Lower leg skin (tissue), 3 donors: ENCODE data around the gene UNC45A.

ENCODE experiments used
- POLR2A ChIP-seq, 2 donors: fragments of 450-650 bp; IDR thresholded peaks; one replicate each; pipeline ENCODE4 v1.6.1; 2016 to 2017; ENCODE audit warnings: antibody characterized with exemption in 2 of 2, mild to moderate bottlenecking in 1 of 2, moderate library complexity in 1 of 2
- TF ChIP-seq, protein P1 (sequence below), 3 donors: fragments of 450-650 bp; IDR thresholded peaks; one replicate each; pipeline ENCODE4 v1.5.1; 2016; ENCODE audit warnings: antibody characterized with exemption in 3 of 3, mild to moderate bottlenecking in 3 of 3, moderate library complexity in 2 of 3

DNA sequence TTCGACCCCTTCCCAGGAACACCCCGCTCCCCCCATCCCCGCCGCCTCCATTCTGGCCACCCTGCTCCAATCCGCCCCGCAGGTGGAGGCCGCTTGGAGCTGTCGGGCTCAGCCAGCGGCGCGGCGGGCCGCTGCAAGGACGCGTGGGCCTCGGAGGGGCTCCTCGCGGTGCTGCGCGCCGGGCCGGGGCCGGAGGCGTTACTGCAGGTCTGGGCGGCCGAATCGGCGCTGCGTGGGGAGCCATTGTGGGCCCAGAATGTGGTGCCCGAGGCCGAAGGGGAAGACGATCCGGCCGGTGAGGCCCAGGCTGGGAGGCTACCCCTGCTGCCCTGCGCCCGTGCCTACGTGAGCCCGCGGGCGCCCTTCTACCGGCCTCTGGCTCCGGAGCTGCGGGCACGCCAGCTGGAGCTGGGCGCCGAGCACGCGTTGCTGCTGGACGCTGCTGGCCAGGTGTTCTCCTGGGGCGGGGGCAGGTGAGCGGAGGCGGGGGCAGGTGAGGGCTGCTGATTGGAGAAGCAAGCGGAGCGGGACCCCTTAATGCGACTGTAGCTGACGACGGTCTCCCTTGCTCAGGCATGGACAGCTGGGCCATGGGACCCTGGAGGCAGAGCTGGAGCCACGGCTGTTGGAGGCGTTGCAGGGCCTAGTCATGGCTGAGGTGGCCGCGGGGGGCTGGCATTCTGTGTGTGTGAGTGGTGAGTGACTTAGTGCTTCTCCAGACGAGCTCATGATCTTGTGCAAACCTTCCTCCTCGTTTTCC is 22.1 kb downstream of the UNC45A start:
- TF ChIP-seq, protein P1, sequence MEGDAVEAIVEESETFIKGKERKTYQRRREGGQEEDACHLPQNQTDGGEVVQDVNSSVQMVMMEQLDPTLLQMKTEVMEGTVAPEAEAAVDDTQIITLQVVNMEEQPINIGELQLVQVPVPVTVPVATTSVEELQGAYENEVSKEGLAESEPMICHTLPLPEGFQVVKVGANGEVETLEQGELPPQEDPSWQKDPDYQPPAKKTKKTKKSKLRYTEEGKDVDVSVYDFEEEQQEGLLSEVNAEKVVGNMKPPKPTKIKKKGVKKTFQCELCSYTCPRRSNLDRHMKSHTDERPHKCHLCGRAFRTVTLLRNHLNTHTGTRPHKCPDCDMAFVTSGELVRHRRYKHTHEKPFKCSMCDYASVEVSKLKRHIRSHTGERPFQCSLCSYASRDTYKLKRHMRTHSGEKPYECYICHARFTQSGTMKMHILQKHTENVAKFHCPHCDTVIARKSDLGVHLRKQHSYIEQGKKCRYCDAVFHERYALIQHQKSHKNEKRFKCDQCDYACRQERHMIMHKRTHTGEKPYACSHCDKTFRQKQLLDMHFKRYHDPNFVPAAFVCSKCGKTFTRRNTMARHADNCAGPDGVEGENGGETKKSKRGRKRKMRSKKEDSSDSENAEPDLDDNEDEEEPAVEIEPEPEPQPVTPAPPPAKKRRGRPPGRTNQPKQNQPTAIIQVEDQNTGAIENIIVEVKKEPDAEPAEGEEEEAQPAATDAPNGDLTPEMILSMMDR (IDR thresholded peaks at IDR 0.05) = no peak
- TF ChIP-seq POLR2A (IDR thresholded peaks at IDR 0.05) = no peak
